ENCODE data around the gene GIGYF2. TPM values are rescaled to one million over a fixed set of nuclear protein-coding genes. Genes with fewer than 3 reads are reported as not detected.

GIGYF2 gene
- total RNA-seq, 2 donors from 2014 or later: 91.5 to 101 TPM

DNA sequence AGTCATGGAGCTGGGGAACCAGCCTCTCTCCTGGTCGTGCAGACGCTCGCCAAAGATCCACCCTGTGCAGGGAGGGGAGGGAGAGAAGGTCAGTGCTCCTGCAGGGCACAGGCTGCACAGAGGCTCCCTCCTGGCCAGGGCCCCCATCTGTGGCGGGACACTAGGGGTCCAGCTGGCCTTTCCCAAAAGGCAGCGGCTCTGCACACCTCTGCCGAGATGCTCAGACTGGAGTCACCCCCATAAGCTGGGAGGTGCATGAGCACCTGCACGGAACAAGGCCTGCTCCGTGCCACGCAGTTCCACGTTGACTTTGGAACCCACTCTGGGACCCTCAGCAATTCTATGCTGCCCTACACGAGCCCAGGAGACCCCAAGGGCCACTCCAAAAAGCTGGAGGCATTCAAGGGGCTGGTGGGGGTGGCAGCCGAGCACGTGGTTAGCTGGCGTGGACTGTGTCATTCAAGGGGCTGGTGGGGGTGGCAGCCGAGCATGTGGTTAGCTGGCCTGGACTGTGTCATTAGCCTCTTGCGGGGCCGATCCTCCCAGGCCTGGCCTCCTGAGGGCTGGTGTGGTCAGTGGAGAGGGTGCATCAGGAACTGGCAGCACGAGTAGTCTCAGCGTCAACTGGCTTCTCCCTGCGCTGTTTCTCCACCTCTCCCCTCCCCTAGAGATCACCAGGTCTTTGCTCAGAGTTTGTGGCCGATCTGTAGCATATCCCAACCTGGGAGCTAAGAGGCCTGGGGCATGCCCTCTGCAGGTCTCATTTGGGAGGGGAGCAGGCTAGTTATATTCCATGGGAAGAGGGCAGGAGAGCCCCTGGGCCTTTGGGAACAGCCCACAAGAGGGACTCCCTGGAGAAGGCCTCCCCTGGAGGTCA lies 182.7 kb downstream of the GIGYF2 start:
- Mint-ChIP-seq H3K27me3 (peaks cover 7 to 9% of the 10 kb centered on the region in 2 donors), H3K36me3 (no peaks in the 10 kb centered on the region), H3K27ac (peak overlapping the region in 1 of 2 donors; percentile 26), H3K4me3 (no peak overlapping the region), H3K4me1 (ENCODE audit: low read depth in 2 of 2) (peaks cover 0 to 5% of the 10 kb centered on the region in 2 donors), H3K9me3 (no peaks in the 10 kb centered on the region)
- no peak for ATAC-seq
- peak; percentile 15 for DNase-seq (ENCODE audit: low spot score)

DNA sequence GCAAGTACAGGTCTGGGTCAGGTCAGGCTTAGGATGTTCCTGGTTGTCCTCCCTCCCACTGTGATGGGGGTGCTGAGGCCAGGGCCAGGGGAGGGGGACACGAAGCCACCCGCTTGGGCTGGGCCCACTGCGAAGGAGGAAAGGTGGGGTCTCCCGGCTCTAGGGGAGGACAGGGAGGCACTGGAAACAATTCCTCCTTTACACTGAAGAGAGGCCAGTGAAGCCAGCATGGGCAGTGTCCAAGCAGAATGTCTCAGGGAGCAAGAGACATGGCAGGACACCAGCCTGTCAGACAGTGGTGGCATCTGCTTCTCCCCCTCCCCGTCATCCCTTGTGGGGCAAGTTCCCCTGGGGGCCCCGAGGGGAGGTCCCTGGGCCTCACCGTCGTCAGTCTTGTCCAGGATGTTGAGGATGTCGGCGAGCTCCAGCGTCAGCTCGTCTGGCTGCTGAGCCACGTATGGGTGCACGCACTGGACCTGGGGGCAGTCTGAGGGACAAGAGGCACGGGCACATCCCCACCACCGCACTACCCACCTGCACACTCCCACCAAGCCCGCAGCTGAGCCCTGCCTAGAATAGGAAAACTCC lies 183.7 kb downstream of the GIGYF2 start:
- peak; percentile 37 for DNase-seq (ENCODE audit: low spot score)
- Mint-ChIP-seq H3K9me3 (no peaks in the 10 kb centered on the region), H3K27me3 (peaks cover 0 to 3% of the 10 kb centered on the region in 2 donors), H3K27ac (no peak overlapping the region), H3K4me1 (ENCODE audit: low read depth in 2 of 2) (no peaks in the 10 kb centered on the region), H3K4me3 (no peak overlapping the region), H3K36me3 (no peaks in the 10 kb centered on the region)
- no peak for ATAC-seq

DNA sequence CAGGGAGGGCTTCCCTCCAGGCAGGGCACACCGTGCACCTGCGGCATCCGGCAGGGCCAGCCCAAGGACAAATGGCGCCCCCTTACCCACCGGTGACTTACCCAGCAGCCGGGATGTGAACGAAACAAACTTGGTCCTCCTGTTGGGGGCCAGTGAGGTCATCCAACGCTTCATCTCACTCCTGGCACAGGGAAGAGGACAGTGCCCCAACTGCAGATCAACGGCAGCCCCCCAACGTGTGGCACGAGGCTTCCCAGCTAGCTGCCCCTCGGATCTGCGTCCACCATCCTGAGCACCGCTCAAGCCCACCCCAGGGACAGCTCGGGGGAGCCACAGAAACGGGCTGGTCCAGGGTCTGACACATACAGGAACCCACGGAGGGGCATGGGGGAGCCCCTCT lies 185.0 kb downstream of the GIGYF2 start:
- DNase-seq (ENCODE audit: low spot score): peak; percentile 39
- no peak overlapping the region for H3K27ac Mint-ChIP-seq
- no peaks in the 10 kb centered on the region for H3K9me3 Mint-ChIP-seq
- no peaks in the 10 kb centered on the region for H3K36me3 Mint-ChIP-seq
- no peaks in the 10 kb centered on the region for H3K4me1 Mint-ChIP-seq (ENCODE audit: low read depth in 2 of 2)
- no peak for ATAC-seq
- no peak overlapping the region for H3K4me3 Mint-ChIP-seq
- peaks cover 0 to 5% of the 10 kb centered on the region in 2 donors for H3K27me3 Mint-ChIP-seq

- H3K27ac Mint-ChIP-seq: no peak overlapping the region
- H3K9me3 Mint-ChIP-seq: no peaks in the 10 kb centered on the region
- H3K27me3 Mint-ChIP-seq: peaks cover 0 to 3% of the 10 kb centered on the region in 2 donors
- DNase-seq (ENCODE audit: low spot score) (peak; percentile 53), ATAC-seq (no peak)
- H3K36me3 Mint-ChIP-seq: no peaks in the 10 kb centered on the region
- no peak overlapping the region for H3K4me3 Mint-ChIP-seq
- no peaks in the 10 kb centered on the region for H3K4me1 Mint-ChIP-seq (ENCODE audit: low read depth in 2 of 2)
Measured at GRCh38 chr2:232882505-232883115, 185.5 kb downstream of the GIGYF2 start.

DNA sequence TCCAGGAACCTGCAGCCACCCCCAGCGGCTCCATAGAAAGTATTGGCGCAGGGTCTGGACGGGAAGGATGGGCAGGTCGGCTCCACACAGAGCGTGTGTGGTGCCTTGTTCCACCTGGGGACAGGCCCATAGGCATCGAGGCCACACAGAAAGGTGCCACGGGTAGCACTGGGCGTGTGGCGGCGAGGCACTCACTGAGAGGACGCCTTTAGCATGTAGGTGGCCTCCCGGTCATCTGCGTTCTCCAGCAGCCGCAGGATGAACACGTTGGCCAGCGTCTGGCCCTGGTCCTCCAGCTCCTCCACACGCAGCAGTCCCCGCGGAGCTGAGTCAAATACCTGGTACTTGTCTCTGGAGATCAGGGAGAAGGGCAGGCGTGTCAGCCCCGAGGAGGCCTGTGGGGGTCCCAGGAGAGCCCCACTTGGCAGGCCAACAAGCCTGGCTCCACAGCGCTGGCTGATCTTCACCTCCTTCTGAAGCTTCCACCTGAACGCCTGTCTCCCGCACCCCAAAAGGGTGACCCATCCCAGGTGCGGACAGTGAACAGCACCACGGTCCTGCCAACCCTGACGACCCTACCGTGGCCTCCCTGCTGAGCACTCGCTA lies 186.1 kb downstream of the GIGYF2 start:
- no peaks in the 10 kb centered on the region for H3K4me1 Mint-ChIP-seq (ENCODE audit: low read depth in 2 of 2)
- peaks cover 0 to 2% of the 10 kb centered on the region in 2 donors for H3K27me3 Mint-ChIP-seq
- no peaks in the 10 kb centered on the region for H3K36me3 Mint-ChIP-seq
- no peak overlapping the region for H3K4me3 Mint-ChIP-seq
- H3K9me3 Mint-ChIP-seq: no peaks in the 10 kb centered on the region
- ATAC-seq (no peak), DNase-seq (ENCODE audit: low spot score) (peak; percentile 60)
- H3K27ac Mint-ChIP-seq: no peak overlapping the region

DNA sequence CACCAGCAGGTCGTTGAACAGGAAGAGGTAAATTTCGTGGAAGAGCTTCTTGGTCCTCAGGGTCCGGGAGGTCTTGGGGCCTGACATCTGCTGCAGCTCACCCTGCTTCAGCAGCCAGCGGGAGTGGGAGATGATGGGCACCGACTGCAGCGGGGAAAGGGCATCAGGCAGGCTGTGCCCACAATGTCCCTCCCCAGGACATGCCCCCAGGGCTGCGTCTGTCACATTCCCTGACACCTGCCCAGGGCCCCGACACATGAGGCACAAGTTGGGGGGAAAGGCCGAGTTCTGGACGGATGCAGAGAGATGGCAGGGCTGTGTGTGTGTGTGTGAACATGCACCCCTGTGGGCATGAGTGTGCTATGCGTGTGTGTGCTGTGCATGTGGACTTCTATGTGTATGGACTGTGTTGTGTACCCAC lies 186.9 kb downstream of the GIGYF2 start:
- Mint-ChIP-seq H3K36me3 (no peaks in the 10 kb centered on the region), H3K27me3 (peaks cover 0 to 2% of the 10 kb centered on the region in 2 donors), H3K9me3 (no peaks in the 10 kb centered on the region), H3K4me3 (no peak overlapping the region), H3K27ac (no peak overlapping the region), H3K4me1 (ENCODE audit: low read depth in 2 of 2) (no peaks in the 10 kb centered on the region)
- DNase-seq (ENCODE audit: low spot score): peak; percentile 31
- ATAC-seq: no peak

DNA sequence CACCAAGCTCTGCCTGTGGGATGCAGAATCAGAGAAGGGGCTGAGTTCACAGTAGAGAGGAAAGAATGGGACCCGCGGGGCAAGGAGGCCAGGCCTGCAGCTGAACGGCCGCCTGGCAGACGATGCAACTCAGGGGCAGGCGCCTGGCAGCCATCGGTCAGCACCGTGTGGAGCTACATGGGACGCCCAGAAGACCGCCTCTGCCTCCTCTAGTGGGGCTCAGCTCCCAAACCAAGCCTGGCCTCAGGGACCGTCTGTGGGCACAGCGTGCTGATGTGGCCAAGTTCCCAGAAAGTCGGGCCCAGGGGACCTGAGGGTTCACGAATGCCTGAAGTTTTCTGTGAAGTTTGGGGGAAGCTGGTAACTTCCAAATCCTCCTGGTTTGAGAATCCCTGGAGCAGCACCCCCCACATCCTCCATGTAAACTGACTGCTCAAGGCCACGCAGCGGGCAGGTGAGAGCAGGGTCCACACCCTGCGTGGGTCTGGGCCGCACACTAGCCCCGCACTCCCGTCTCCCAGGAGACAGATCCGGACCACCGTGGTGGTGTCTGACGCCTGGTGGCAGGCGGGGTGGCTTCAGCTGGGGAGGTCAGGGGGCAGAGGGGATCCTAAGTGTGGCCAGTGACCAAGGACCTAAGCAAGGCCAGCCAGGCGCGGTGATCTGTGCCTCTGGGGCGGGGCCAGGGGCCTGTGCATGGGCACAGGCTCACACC lies 187.6 kb downstream of the GIGYF2 start:
- Mint-ChIP-seq H3K27me3 (peaks cover 0 to 2% of the 10 kb centered on the region in 2 donors), H3K27ac (no peak overlapping the region), H3K4me1 (ENCODE audit: low read depth in 2 of 2) (no peaks in the 10 kb centered on the region), H3K4me3 (no peak overlapping the region), H3K36me3 (no peaks in the 10 kb centered on the region), H3K9me3 (no peaks in the 10 kb centered on the region)
- ATAC-seq (no peak), DNase-seq (ENCODE audit: low spot score) (peak; percentile 34)

DNA sequence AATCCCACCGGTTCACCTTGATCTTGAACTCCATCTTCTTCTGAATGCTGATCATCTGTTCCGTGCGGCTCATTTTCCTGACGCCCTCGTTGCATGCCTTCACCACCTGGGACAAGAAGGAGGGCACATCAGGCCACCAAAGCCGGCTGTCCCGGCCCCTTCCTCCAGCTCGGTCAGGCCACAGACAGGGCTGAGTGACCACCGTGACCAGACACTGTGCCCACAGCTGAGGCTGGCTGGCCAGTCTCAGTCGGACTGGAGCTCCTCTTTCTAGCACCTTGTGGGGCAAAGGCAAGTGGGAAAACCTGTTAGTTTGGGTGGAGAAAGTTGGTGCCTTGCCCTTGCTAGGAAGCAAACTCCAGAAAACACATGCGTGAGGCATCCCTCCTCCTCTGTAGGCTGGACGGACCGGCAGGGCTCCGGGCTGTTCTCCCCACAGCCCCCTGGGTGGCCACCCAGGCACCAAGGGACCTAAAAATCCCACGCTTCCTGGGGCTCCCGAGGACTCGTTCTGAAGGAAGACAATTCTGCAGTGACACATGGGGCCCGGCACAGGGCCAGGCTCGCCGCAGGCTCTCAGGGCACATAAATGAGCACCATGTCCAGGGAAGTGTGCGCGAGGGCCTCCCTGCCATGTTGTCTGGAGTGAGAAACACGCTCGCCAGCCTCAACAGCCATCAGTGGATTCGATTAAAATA lies 188.3 kb downstream of the GIGYF2 start:
- no peaks in the 10 kb centered on the region for H3K36me3 Mint-ChIP-seq
- H3K4me3 Mint-ChIP-seq: no peak overlapping the region
- no peaks in the 10 kb centered on the region for H3K4me1 Mint-ChIP-seq (ENCODE audit: low read depth in 2 of 2)
- H3K27ac Mint-ChIP-seq: no peak overlapping the region
- no peaks in the 10 kb centered on the region for H3K9me3 Mint-ChIP-seq
- peaks cover 0 to 4% of the 10 kb centered on the region in 2 donors for H3K27me3 Mint-ChIP-seq
- DNase-seq (ENCODE audit: low spot score) (peak; percentile 26), ATAC-seq (no peak)

DNA sequence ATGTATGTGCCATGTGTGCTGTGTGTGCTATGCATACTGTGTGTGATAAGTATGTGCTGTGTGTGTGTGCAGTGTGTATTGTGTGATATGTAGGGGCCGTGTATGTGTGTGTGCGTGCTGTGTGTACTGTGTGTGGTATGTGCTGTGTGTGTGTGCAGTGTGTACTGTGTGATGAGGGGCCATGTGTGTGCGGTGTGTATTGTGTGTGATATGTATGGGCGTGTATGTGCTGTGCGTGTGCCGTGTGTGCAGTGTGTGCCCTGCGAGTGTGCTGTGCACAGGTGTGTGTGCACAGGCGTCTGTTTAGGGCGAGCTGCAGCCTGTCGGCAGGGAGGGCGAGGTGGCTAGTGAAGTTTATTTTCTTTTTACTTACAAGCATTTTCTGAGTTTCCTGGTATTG lies 189.0 kb downstream of the GIGYF2 start:
- DNase-seq (ENCODE audit: low spot score) (peak; percentile 20), ATAC-seq (peak in 1 of 2 donors; percentile 15)
- peaks cover 0 to 9% of the 10 kb centered on the region in 2 donors for H3K27me3 Mint-ChIP-seq
- no peaks in the 10 kb centered on the region for H3K36me3 Mint-ChIP-seq
- H3K9me3 Mint-ChIP-seq: no peaks in the 10 kb centered on the region
- peaks cover 0 to 5% of the 10 kb centered on the region in 2 donors for H3K4me1 Mint-ChIP-seq (ENCODE audit: low read depth in 2 of 2)
- H3K27ac Mint-ChIP-seq: no peak overlapping the region
- no peak overlapping the region for H3K4me3 Mint-ChIP-seq

DNA sequence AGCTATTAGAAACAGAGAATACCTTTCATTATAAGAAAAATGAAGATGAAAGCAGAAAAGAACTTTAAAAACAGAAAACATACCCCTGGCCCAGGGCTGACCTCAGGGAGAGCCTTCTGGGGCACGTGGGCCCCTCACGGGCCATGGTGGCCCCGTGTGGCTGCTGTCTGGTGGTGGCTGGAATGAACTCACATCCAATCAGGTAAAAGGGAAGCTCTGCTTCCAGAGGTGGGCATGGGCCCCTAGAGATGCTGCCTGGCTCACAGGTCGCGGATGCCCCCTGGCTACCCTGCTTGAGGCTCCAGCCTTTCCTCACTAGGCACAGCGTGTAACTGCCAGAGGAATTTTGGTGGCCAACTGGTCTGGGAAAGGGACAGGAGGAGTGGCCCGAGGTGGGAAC lies 189.5 kb downstream of the GIGYF2 start:
- Mint-ChIP-seq H3K27me3 (peaks cover under 1 to 10% of the 10 kb centered on the region in 2 donors), H3K9me3 (no peaks in the 10 kb centered on the region), H3K36me3 (no peaks in the 10 kb centered on the region), H3K4me3 (no peak overlapping the region), H3K27ac (no peak overlapping the region), H3K4me1 (ENCODE audit: low read depth in 2 of 2) (peaks cover 0 to 5% of the 10 kb centered on the region in 2 donors)
- DNase-seq (ENCODE audit: low spot score) (peak; percentile 8), ATAC-seq (no peak)

GRCh38 chr2:232887171-232887850 lies 190.2 kb downstream of the GIGYF2 start:
- Mint-ChIP-seq H3K4me1 (ENCODE audit: low read depth in 2 of 2) (peaks cover 0 to 5% of the 10 kb centered on the region in 2 donors), H3K27me3 (peaks cover 7 to 13% of the 10 kb centered on the region in 2 donors), H3K36me3 (no peaks in the 10 kb centered on the region), H3K4me3 (no peak overlapping the region), H3K27ac (no peak overlapping the region), H3K9me3 (no peaks in the 10 kb centered on the region)
- DNase-seq (ENCODE audit: low spot score): peak; percentile 40
- ATAC-seq: no peak

DNA sequence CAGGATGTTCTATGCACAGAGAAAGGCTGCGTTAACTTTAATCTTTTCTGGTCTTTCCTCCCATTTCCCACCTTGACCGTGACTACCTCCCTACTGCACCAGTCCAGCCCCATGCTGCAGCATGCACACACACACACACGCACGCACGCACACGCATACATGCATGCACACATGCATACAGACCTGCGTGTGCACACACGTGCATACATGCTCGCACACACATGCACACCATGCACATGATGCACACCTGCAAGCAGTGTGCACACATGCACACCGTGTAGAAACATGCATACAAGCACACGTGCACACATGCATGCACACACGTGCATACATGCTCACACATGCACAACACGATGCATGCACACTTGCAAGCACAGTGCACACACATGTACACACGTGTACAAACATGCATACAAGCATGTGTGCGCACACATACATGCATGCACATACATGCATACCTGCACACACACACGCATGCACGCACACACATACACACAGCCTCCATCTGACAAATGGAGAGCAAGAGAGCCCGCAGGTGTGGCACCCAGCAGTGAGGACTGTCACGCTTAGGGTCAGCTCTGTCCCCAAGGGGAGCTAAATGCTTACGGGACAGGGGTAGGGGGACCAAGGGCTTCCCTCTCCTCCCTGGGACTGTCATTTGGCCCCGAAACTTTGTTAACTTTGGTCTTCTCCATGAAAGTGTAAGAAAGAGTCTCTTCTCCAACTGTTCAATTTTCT lies 191.1 kb downstream of the GIGYF2 start:
- peaks cover 8 to 16% of the 10 kb centered on the region in 2 donors for H3K27me3 Mint-ChIP-seq
- no peak overlapping the region for H3K4me3 Mint-ChIP-seq
- H3K36me3 Mint-ChIP-seq: no peaks in the 10 kb centered on the region
- DNase-seq (ENCODE audit: low spot score) (peak; percentile 6), ATAC-seq (no peak)
- peaks cover 0 to 5% of the 10 kb centered on the region in 2 donors for H3K4me1 Mint-ChIP-seq (ENCODE audit: low read depth in 2 of 2)
- H3K27ac Mint-ChIP-seq: no peak overlapping the region
- H3K9me3 Mint-ChIP-seq: no peaks in the 10 kb centered on the region

Data from natural killer cell treated with Interleukin-12 subunit alpha and Interleukin-12 subunit beta and Interleukin-15 and Interleukin-18, amount 100 ng/mL, for 72 hours (primary cell).